ENCODE data around the gene HSPA8.
A peak's percentile ranks its signal among the peaks of the same experiment; 100 is the strongest.
"Not testable (repeated sequence)": the region's sequence is repeated elsewhere in the genome, so short reads cannot be mapped to it uniquely, and the experiment has no call there.

HSPA8 gene

GRCh38 chr11:123061403-123062157 lies at the start of gene HSPA8:
TSS of gene HSPA8 (minus strand) at chr11:123062136. CDS start at chr11:123061324, 812 bp downstream.
- peak in 44 of 51 donors; percentile 27 to 87 (median 58) for DNase-seq

GRCh38 chr11:123111465-123111864 lies 49.5 kb upstream of the HSPA8 start:
- DNase-seq: peak in 1 of 51 donors; percentile 12

DNA sequence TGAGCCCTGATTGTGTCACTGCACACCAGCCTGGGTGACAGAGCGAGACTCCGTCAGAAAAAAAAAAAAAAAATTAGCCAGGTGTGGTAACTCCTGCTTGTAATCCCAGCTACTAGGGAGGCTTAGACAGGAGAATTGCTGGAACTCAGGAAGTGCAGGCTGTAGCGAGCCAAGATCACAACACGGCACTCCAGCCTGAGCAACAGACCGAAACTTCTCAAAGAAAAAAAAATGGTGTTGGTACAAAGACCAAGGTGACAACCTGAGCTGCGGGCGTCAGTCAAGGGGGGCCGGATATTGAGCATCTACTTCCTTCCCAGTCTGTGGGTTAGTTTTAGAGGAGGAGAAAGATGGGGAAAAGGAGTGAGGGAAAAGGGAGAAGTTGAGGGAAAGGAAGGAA lies 48.5 kb upstream of the HSPA8 start:
- no peak for DNase-seq

DNA sequence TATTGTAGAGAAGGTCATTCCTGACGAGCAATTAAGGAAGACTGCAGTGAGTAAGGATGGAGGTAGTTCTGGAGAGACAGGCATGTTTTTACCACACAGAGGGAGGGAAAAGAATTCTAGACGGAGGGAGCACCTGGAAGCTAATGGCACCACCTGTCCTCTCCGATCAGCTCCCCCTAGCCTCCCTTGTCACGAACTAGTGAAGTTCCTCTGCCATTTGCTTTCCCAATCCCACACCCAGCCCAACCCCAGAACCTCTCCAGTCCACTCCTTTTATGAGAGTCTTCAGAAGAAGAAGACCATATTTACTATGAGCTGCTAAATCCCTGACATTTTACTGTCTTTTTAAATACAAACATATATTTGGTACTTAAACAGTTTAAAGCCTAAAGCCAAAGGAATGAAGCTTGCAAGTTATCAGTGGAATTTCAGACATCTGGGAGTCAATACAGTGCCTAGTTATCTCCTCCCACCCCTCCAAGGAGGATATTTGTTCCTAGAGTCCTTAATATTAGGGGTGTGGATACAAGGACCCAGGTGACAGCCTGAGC lies 46.1 kb upstream of the HSPA8 start:
- peak in 1 of 51 donors; percentile 0 for DNase-seq

DNA sequence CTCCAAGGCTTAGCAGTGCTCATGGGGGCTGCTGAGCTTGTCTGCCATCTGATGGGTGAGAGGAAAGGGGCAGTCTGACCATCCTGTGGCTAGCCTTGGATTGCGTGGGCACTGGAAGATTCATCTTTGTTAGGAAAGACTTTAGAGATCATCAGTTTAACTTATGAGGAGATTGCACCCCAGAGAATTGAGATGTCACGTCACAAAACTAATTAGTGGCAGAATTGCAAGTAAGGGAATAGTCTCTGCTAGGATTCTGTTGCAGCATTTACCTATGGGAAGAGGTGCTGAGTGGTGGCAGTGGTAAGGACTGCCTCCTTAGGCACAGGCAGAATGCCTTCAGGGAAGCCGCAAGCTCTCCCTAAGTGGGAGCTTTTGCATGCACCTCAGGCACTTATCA lies 42.8 kb upstream of the HSPA8 start:
- DNase-seq: peak in 1 of 51 donors; percentile 0

DNA sequence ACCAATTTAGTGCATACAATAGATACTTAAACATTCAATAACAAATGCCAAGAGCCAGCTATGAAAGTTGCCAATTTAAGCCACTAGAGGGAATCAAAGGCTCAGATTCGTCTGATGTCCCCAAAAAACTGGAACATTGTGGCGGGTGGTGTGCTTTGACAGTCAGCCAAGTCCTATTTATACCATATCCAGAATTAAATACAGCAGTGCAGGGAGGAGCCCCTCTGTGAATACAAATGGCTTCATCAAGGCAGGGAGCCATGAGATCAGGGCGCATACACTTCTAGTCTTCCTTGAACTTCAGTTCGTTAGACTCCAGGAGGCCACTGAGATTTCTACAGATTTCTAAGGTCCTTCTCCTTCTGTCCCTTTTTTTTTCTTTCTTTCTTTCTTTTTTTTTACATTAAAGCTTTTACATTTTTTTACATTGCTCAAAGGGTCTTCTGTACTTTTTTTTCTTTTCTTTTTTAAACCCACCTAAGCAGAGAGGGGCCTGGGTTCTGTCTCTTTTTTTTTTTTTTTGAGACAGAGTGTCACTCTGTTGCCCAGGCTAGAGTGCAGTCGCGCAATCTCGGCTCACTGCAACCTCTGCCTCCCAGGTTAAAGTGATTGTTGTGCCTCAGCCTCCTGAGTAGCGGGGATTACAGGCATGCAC lies 41.5 kb upstream of the HSPA8 start:
- peak in 34 of 51 donors; percentile 3 to 71 (median 20) for DNase-seq

- DNase-seq: peak in 2 of 51 donors; percentile 6 to 19
These were observed 38.6 kb upstream of the HSPA8 start for GRCh38 chr11:123100379-123101085.

DNA sequence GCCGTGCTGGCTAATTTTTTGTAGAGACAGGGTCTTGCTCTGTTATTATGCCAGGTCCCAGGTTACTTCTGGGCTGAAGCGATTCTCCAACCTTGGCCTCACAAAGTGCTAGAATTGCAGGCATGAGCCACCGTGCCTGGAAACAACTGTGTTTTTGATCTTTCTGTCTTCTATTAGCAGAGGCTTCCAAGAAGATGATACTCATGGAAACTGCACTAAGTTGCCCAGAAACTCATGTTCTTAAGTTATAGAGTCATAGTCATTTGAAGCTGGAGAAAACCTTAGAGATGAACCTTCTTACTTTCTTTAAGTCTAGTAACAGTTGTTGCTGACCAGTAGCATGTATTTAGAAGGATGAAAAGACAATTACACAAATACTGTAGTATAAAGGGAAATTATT lies 37.1 kb upstream of the HSPA8 start:
- DNase-seq: no peak

GRCh38 chr11:123093739-123094138 lies 31.8 kb upstream of the HSPA8 start:
- no peak for DNase-seq

GRCh38 chr11:123091506-123091905 lies 29.6 kb upstream of the HSPA8 start:
- DNase-seq: no peak

- not testable (repeated sequence) for DNase-seq
These were observed 28.2 kb upstream of the HSPA8 start for GRCh38 chr11:123090168-123090567.

DNA sequence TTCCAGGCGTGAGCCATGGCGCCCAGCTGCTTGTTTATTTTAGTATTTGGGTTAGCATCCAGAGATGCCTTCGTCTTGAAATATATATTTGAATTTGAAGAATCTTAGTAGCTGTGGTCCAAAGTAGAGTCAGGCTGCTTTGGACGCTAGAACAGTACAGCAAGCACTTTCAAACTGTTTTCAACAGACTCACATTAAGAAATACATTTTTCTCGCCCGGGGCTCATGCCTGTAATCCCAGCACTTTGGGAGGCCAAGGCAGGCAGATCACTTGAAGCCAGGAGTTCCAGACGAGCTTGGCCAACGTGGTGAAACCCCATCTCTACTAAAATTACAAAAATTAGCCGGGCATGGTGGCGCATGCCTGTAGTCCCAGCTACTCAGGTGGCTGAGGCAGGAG lies 27.0 kb upstream of the HSPA8 start:
- DNase-seq: not testable (repeated sequence)

- DNase-seq: not testable (repeated sequence)
These were observed 25.7 kb upstream of the HSPA8 start for GRCh38 chr11:123087657-123088056.

- no peak for DNase-seq
These were observed 24.4 kb upstream of the HSPA8 start for GRCh38 chr11:123086305-123086704.

GRCh38 chr11:123085497-123085896 lies 23.6 kb upstream of the HSPA8 start:
- no peak for DNase-seq

DNA sequence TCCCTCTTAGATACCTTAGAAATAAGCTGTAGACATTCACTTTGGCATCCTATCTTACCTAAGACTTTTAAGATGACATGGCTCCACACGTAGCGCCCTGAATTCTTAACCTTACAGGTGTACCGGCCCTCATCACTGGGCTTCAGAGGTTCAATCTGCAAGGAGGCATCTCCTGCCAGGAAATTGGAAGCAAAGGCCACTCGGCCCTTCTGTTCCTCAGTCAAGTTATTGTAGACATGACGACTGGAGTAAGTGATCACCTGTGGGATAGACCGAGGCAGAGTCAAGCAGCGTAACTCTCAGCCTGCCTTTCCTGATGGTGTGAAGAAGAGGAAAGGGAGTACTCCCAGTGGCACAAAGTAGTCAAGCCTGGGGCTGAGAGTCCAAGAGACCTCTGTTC lies 22.5 kb upstream of the HSPA8 start:
- DNase-seq: no peak

- peak in 13 of 51 donors; percentile 10 to 56 (median 31) for DNase-seq
These were observed 21.7 kb upstream of the HSPA8 start for GRCh38 chr11:123083623-123084029.

DNA sequence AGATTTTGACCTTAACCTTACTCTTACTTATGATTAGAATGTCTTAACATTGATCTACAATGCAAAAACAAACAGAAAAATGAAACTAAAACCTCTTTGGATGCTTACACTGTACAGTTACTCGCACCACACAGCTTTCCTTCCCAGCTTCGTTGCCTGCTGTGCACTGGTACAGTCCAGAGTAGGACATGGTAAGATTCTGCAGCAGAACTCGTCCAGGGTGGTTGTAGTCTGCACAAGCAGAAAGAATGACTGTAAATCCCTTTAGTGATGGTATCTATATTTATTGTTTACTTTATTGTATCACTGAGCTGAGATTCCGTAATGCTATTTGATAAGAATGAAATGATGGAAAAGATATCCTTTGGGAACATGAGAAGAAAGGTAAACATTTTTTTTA lies 21.0 kb upstream of the HSPA8 start:
- no peak for DNase-seq

- DNase-seq: no peak
These were observed 18.1 kb upstream of the HSPA8 start for GRCh38 chr11:123080015-123080414.

DNA sequence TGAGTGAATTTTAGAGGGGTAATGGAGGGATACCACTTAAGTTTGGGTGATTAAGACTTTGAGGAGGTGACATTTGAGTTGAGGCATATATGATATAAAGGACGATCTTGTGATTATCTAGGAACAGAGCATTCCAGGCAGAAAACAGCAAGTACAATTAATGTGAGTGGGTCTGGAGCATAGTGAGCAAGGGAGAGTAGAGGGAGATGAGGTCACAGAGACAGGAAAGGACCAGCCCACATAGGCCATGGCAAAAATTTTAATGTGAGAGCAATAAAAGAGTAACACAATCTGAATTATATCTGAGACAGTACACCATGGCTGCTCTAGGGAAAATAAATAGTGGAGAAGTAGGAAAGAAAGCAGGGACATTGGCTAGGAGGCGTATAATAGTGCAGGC lies 14.5 kb upstream of the HSPA8 start:
- DNase-seq: no peak

DNA sequence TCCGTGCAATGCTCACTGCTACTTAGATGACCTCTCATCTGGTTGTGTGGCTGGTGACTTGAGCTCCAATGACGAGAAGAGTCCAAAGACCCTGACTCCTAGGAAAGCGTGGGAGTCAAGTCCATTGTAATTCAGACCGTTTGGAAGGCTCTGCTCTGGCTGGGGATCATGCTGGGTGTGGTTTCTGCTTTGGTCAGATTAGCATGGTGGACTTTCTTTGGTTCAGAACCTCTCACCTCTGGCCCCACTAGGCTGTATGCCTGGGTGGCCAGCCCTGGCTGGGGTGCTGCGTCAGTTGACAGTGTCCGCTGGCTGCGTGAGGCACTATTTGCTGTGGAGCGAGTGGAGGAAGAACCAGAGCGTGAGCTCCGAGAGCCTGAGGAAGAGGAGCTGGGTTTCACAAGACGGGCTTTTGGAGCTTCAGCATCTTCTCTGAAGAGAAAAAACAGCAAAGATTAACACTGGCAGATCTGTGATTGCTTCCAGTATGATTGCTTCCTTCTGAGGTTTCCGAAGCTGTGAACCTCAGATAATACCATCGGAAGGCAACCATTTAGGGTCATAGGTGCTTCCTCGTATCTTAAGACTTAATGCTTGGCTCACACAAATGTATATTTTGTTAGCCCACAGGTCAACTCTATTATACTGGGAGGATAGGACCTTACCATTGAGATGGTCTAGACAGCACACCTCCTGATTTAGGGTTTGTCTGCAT lies 11.6 kb upstream of the HSPA8 start:
- DNase-seq: no peak

Data from hypothalamus (tissue), 51 donors.